ENCODE measurements around the gene IFI16.
A peak's percentile ranks its signal among the peaks of the same experiment; 100 is the strongest.
"Not testable (repeated sequence)": the region's sequence is repeated elsewhere in the genome, so short reads cannot be mapped to it uniquely, and the experiment has no call there.

The IFI16 gene

DNA sequence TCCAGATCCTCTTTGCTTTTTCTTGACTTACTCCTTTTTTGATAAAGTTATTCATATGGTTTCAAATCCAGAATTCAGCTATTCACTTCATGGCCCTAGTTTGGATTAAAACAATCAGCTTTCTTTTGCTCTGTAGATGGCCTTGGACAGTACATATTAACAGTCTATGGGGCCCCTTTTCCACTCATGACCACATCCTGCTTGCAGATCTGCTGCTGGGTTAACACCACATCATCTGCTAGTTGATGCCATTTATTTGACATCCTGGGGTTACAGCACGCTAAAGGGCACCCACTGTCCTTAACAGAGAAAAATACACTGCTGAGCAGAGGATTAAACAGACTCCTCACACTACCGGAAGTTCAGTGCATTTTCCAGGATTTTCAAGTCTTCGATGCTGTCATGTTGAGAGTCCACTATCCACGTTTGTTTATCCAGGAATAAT, 941 bp upstream of the IFI16 start:
- DNase-seq, result peak; percentile 34

DNA sequence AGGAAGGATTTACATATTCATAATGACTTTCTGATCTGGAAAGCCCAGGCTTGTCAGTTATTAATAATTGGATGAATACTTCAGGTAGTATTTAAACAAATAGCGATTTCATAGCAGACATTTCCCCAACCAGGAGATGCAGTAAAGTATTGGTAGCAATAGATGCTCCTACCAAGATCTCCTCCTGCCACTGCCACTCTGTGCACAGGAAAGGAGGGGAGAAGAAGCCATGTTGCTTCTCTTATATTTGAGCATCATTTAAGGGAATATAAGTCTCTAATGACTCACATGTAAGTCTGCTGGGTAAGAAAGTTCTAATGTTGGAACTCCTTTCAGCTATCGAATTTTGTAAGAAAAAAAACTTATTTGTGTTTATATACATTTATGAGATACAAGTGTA, 420 bp upstream of the IFI16 start:
- DNase-seq, result no peak

- no peak for DNase-seq
Measured at GRCh38 chr1:159010391-159010790, 684 bp downstream of the IFI16 start.

DNA sequence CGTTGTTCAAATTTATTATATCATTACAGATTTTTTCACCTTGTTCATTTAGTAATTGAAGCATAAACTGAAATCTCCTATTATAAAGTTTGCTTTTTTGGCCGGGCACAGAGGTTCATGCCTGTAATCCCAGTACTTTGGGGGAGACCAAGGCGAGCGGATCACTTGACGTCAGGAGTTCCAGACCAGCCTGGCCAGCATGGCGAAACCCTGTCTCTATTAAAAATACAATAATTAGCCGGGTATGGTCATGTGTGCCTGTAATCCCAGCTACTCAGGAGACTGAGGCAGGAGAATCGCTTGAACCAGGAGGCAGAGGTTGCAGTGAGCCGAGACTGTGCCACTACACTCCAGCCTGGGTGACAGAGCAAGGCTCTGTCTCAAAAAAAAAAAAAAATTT, 1.3 kb downstream of the IFI16 start:
- not testable (repeated sequence) for DNase-seq

DNA sequence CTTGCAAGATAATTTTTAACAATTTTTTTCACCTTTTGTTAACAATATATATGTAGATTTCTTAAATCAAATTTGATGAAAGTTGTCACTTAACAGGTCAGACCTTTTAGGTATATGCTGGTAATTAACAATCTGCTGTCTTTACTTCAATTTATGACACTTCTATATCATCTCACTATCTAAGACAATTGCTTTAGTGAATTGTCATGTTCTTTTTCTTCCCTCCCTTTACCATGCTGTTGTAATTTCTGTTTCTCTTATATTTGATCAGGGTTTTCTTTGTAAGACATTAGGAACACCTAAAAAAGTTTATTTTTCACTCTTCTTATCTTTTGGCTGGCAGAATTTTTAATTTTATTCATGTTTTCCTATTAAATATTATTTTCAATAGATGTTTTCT, 2.0 kb downstream of the IFI16 start:
- DNase-seq, result no peak

DNA sequence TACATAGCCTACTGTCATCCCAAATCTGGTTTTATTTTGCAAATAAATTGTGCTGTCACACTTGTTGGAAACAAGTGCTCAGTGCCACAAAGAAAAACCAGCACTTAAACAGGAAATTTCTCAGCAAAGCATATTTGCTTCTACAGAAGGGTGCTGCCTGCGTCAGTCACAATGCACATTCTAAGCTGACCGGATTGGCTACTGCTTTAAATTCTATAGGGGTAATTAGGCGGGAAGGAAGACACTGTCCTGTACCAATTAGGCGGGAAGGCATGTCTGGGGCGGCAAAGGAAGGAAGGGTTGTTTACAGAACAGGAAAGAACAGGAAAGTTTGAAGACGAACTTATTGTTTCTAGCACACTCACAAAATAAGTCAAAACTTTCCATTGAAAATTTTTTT, 2.8 kb downstream of the IFI16 start:
- peak; percentile 42 for DNase-seq

DNA sequence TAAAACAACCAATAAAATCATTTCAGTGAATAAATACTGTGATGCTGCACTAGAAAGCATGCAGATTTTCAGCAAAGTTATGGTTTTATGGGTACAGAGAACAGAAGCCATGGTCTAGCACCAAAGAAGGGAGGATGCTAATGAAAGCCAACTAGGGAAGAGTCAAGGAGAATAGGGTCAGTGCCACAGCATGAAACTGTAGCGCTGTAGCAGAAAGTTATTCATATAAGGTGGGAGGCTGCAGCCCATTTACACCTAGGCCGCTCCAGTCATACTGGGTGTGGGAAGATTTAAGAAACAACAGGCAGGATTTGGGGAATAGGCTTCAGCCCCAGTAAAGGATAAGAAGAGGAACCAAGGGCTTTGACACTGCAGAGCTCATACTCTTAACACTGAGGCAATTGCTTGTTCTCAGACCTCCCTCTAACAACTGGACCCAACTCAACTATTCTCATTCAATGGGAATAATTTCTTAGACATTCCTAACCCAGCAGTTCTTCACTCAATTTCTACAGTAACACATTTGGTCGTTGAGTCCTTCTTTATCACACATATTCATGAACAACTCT, 4.4 kb downstream of the IFI16 start:
- DNase-seq, result no peak

DNA sequence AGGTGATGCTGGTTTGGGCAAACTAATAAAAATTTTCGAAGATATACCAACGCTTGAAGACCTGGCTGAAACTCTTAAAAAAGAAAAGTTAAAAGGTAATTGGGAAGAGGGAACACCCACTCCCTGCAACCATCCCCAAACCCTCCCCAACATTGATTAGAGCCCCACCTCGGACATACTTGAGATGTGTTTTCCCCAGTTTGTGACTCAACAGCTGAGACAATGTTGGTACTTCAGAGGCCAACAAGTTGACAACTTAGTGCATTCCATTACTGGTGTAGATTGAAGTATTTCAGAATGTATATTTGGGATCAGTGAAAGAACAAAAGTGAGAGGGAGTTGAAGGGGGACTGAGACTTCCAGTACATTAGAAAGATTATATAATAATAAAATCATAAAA, 5.1 kb downstream of the IFI16 start:
- DNase-seq, result no peak

DNA sequence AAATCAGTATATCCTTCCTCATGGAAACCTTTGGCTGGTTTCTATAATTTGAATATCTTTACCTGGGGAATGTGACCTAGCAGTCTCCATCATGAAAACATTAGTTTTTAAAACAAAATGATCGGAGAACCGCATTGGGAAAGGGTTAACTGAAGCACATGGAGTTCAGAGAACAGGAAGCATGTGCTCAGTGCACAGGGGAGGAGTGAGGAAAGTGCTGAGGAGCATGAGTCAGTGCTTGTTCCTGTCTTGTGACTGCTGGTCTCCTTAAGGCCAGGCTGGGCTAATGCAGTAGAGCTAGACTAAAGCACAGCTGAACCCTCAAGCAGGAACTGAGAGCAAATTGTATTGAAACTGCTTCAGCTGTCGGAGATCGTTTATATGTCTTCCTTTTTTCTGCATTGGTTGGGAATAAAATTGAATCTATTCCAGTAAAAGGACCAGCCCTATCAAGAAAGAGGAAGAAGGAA, 5.8 kb downstream of the IFI16 start:
- DNase-seq, result peak; percentile 68

DNA sequence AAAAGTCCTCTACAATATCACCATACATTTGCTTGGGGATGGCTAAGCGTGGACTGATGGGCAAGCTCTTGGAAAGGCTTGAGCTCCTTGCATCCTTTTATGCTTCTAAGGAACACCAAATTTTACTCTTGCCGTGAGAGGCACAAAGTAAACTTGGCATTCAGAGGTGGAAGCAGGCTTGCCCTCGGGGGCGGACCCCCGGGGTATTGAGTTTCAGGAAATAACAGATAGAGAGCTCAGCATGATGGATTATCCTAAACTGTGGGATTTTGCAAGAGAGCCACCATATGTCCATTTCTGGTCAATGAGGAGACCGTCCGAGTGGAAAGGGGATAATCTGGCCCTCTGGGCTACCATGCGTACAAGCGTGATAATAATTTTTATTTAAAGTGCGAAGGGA, 14.0 kb downstream of the IFI16 start:
- no peak for DNase-seq

GRCh38 chr1:159025043-159025442, 15.3 kb downstream of the IFI16 start:
- DNase-seq, result no peak

- DNase-seq, result not testable (repeated sequence)
Measured at GRCh38 chr1:159026841-159027240, 17.1 kb downstream of the IFI16 start.

DNA sequence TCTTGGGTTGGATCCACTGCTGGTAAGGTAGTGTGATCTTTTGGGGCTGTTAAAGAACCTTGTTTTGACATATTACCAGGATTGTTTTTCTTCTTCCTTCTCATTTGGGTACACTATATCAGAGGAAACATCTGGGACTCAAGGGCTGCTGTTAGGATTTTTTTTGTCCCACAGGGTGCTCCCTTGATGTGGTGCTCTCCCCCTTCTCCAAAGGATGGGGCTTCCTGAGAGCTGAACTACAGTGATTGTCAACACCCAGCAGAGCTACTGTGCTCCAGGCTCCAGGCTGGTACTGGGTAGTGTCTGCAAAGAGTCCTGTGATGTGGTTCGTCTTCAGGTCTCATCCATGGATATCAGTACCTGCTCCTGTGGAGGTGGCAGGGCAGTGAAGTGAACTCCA, 20.6 kb downstream of the IFI16 start:
- no peak for DNase-seq

- no peak for DNase-seq
Measured at GRCh38 chr1:159030877-159031447, 21.3 kb downstream of the IFI16 start.

- no peak for DNase-seq
Measured at GRCh38 chr1:159040206-159040605, 30.5 kb downstream of the IFI16 start.

DNA sequence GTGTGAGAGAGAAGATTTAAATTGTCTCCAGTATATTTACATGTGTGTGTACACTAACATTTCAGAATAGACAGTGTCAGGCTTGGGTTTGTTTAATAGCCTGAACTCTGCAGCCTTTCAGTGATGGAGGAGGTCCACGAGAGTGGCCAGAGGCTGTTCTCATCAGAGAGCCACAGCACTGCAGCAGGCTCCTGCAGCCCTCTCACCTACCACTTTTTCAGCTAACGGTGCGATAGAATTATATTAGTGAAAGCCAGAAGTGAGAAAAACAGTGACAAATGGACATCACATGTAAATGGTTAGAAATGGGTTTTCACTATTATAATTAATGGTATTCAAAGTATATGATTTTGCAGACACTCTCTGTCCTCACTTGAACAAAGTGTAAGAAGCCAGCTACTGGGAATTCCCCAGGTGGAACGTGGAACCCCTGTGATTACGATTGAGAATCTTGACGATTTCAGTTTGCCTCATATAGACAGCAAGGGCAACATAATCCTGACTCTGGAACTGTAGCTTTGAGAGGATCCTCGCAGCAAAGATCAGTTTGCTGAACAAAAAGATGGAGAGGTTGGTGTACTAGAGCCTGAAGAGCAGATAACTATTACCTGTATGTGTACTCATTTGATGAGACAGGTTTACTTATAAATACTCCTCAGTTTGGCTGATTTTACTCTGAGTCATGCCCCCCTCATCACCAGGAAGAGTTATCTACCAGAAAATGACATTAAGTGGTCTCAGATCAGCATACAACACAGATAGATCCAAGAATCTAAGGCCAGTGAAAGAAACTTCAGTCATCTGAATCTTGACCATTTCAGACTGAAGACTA, 31.4 kb downstream of the IFI16 start:
- DNase-seq, result no peak

DNA sequence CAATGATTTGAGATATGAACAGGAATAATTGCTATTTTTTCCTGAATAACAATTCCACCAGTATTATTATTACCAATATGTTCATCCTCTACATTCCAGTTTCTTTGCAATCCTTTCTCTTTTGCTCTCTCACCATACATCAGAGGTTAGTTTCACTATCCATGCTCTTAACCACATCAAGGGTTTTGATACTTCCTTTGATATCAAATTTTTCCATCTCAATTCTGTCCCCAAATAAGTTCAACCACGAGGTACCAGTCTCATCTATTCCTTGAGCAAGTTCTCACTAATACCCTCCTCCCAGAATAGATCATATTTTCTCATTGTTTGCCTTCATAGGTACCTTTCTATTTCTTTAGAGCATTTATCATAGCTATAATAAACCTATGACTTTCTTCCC, 36.8 kb downstream of the IFI16 start:
- not testable (repeated sequence) for DNase-seq

DNA sequence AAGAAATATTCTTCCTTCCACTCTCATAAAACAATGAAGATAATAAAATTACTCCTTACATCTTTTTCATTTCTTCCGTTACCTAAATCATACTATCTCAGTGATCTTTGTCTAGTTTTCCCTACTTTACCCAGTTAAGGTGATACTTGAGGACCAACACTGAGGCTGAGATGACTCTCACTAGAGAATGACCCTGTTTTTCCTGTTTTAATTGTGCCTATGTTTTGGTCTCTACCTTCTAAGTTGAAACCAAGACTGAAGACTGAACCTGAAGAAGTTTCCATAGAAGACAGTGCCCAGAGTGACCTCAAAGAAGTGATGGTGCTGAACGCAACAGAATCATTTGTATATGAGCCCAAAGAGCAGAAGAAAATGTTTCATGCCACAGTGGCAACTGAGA, 41.7 kb downstream of the IFI16 start:
- DNase-seq, result no peak

DNA sequence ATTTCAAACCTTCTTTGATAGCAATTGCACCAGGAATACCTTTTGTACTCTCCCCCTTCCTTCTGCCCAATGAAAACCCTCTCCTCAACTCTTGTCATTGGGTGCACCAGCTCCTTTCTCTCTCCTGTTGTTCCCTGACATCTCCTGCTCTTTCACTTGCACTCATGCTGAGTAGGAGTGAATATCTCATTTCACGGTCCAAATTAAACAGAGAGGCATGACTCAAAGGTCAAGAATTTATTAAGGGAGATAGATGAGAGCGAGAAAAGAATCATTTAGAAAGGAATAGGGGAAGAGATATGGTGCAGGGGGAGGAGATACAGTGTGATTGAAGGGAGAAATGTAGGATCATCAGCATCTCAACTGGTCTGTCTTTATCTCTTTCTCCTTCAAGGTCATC, 44.7 kb downstream of the IFI16 start:
- no peak for DNase-seq

- DNase-seq, result no peak
Measured at GRCh38 chr1:159055181-159055641, 45.5 kb downstream of the IFI16 start.

DNA sequence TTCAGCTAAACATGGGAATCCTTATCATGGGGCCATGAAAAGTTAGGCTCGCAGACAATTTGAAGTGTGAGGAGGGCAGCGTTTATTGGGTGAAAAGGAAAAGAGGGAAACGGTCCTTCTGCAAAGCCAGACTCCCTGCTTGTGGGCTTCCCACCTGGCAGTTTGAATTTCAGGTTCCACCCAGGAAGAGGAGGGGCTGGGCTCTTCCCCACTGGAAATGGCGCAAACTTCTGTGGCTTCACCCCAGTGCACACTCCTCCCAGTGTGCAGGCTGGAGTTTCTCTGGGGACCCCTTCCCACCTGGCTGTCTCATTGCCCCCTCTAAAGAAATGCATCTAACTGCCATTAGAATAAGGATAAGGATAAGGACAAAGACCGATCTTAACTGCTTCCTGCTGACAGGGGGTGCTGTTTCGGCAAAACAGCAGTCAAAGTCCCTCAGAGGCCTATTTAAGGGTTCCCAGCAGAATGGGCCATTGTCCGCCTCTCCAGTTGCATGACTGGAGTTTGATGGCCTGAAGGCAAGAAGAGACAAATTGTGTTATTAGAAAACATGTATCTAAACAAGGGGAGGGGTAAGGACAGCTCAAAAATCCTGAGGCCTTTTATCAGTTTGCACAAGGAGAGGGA, 46.5 kb downstream of the IFI16 start:
- no peak for DNase-seq

DNA sequence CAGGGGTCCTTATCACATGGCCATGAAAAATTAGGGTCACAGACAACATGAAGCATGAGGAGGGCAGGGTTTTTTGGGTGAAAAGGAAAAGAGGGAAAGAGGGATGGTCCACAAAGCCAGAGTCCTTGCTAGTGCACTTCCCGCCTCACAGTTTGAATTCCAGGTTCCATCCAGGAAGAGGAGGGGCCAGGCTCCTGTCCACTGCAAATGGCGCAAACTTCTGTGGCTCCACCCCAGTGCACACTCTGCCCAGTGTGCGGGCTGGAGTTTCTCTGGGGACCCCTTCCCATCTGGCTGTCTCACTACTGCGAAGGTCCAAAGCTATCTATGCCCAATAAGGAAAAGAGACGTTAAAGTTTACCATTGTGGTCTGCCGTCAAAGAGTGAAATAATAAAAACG, 49.0 kb downstream of the IFI16 start:
- DNase-seq, result no peak

- no peak for DNase-seq
Measured at GRCh38 chr1:159065106-159065505, 55.4 kb downstream of the IFI16 start.

DNA sequence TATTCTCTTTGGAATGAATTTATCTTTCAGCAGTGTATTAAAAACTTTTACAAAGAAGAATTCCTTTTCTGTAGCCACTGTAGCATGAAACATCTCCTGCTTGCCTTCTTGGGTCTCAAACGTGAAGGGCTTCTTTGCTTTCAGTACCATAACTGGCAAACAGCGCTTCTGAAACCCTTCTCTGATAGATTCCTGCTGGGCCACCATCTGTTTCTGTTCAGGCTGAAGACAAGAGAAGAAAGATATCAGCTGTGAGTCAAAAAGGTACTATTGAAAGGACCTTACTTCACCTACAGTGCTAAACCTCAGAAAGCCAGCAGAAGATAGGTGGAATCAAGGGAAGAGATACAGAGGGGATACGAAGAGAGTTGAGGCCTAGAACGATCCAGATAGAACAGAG, 56.4 kb downstream of the IFI16 start:
- DNase-seq, result no peak

Data from stimulated activated naive CD4-positive, alpha-beta T cell treated with Interleukin-2 at 50 U/mL for 16 hours (primary cell).